Measurements from ENCODE around the gene RHOBTB3.
"Not testable (repeated sequence)": the region's sequence is repeated elsewhere in the genome, so short reads cannot be mapped to it uniquely, and the experiment has no call there.

DNA sequence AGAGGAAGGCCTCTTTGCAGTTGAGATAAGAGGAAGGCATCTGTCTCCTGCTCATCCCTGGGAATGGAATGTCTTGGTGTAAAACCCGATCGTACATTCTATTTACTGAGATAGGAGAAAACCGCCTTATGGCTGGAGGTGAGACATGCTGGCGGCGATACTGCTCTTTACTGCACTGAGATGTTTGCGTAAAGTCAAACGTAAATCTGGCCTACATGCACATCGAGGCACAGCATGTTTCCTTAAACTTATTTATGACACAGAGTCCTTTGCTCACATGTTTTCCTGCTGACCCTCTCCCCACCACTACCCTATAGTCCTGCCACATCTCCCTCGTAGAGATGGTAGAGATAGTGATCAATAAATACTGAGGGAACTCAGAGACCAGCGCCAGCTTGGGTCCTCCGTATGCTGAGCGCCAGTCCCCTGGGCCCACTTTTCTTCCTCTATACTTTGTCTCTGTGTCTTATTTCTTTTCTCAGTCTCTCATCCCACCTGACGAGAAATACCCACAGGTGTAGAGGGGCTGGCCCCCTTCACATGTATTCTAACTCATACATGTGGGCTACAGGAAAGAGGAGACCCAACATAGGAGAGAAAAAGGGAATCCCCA, 80.4 kb downstream of the RHOBTB3 start:
- not testable (repeated sequence) for TF ChIP-seq CTCF (IDR thresholded peaks at IDR 0.05); POLR2A (IDR thresholded peaks at IDR 0.05; ENCODE audit: low read length)

Measured in A549 (cell line).